Testis (tissue), 2 donors: ENCODE measurements around the gene GRIK2.

ENCODE experiments used
- CTCF ChIP-seq, 3 experiments: fragments of 450-650 bp in 2 of 3; fragments of 200-600 bp in 1 of 3; sonication (generic) in 1 of 3; IDR thresholded peaks; one replicate each; pipeline ENCODE4 v1.5.1; 2016 to 2019; ENCODE audit warnings: antibody characterized with exemption in 3 of 3, mild to moderate bottlenecking in 2 of 3, moderate library complexity in 1 of 3
- POLR2A ChIP-seq: fragments of 450-650 bp; IDR thresholded peaks from one replicate; pipeline ENCODE4 v1.6.1; 2017; ENCODE audit warnings: antibody characterized with exemption, mild to moderate bottlenecking, moderate library complexity

DNA sequence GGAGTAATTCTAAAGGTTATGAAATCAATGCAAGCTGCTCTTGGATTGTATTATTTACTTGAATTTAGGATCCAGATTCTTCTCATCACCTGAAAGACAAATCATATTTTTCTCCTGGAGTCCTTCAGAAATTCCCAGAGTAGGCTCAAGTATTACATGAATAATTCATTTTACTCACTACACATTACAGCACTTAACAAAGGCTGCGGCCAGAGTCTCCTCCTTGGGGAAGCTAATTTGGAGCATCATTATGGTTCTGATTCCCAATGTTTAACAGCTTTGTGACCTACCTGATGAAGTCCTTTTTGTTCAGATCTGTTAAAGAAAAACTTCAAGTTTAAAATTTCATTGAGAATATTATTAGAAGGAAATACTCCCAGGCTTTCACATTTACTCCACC lies 28.7 kb downstream of the GRIK2 start:
- TF ChIP-seq CTCF (IDR thresholded peaks at IDR 0.05) (no peak), POLR2A (no peak)
